ENCODE data around the gene EXOSC7. TPM values are rescaled to one million over a fixed set of nuclear protein-coding genes. Genes with fewer than 3 reads are reported as not detected.

Gene EXOSC7
- total and polyA plus RNA-seq, 2 of the 4 experiments (the other 2 are of a cell fraction) = 61.6 to 62.2 TPM

DNA sequence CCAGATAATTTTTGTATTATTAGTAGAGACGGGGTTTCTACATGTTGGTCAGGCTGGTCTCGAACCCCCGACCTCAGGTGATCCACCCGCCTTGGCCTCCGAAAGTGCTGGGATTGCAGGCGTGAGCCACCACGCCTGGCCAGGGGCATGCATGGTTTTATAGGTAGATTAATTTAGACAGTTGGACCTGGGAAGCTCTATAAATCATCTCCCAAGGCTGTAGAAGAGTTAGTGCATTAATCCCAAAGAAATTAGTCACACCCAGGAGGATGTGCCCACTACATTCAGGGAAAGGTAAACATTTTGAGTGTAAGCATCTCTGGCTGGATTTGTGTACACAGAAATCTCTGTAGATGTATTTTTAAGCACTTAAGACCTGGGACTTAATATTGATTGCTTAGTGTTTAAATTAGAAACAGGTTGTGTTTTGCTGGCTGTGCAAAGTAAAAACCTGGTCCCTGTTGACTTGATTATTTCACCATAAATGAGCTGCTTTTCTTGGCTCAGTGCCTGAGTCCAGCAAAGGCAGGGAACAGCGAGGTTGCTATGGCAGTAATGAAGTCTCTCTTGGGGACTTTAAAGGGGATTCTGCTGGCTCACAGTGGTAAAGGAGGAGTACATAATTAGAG, 19.2 kb downstream of the EXOSC7 start:
- H3K4ac ChIP-seq (ENCODE audit: low read depth, low read length) = no peak overlapping the region
- POLR2A ChIA-PET (ENCODE audit: unreplicated experiment) = no interaction called here
- peaks cover 17% of the 10 kb centered on the region for H4K20me1 ChIP-seq (ENCODE audit: insufficient read depth, low read length)
- no peak overlapping the region for H3K4me3 ChIP-seq (ENCODE audit: insufficient read depth, low read depth, low read length)
- H3K18ac ChIP-seq (ENCODE audit: low read depth, low read length) = no peak overlapping the region
- peaks cover 27% of the 10 kb centered on the region for H3K9me1 ChIP-seq (ENCODE audit: insufficient read depth, low read length)
- no peak overlapping the region for H3K14ac ChIP-seq (replicated peaks; ENCODE audit: low read depth, low read length)
- H3K9ac ChIP-seq (ENCODE audit: low read depth, low read length) = no peak overlapping the region
- H4K8ac ChIP-seq (ENCODE audit: low read depth in 2 of 2, low read length in 2 of 2) = no peak overlapping the region
- no peak overlapping the region for H4K91ac ChIP-seq (ENCODE audit: insufficient read depth, low read depth, low read length)
- H3K4me1 ChIP-seq (ENCODE audit: control insufficient read depth, insufficient read depth, low read length) = peaks cover 19% of the 10 kb centered on the region
- intact Hi-C loops (cut with micrococcal nuclease) = no loop called here
- ATAC-seq (ENCODE audit: low read depth) (peak; percentile 13; the same call in 1 of the 2 replicates), DNase-seq (peak; percentile 58)
- no peak overlapping the region for H2BK15ac ChIP-seq (ENCODE audit: low read depth, low read length)
- no peak overlapping the region for H2BK120ac ChIP-seq (ENCODE audit: low read depth, low read length)
- BruUV-seq (replicated peaks) = no TSS peak
- H4K5ac ChIP-seq (ENCODE audit: low read depth, low read length) = no peak overlapping the region
- H3K56ac ChIP-seq (ENCODE audit: extremely low read depth, insufficient read depth, low read length) = no peak overlapping the region
- H3K27me3 ChIP-seq (ENCODE audit: control insufficient read depth, insufficient read depth, low read length) = no peaks in the 10 kb centered on the region
- no peak overlapping the region for H2AK9ac ChIP-seq (replicated peaks; ENCODE audit: low read depth, low read length, poor library complexity)
- no peak overlapping the region for H2AFZ ChIP-seq (replicated peaks; ENCODE audit: low read length, poor library complexity)
- CTCF ChIA-PET = interaction anchor here (1.4 kb wide), 2 partner anchors 12 to 14 kb away, joined by 3 to 4 read pairs; no protein-coding TSS in a partner anchor
- no peak overlapping the region for H2BK20ac ChIP-seq (ENCODE audit: low read depth, low read length)
- WGBS, 2 experiments (ENCODE audit: extremely low coverage in 2 of 2, insufficient read length in 1 of 2) = 92% methylated on average over 2 of the region's 8 CpGs; no CpG with 5 or more reads in 1 of the 2 experiments
- H3K4me2 ChIP-seq (ENCODE audit: low read depth, low read length) = no peak overlapping the region
- H2AK5ac ChIP-seq (ENCODE audit: low read depth, low read length) = no peak overlapping the region
- in situ Hi-C loops (cut with MboI; ENCODE audit: low sequenced_read_pairs) = no loop called here
- H2BK5ac ChIP-seq (ENCODE audit: low read depth, low read length, poor library complexity, severe bottlenecking) = no peak overlapping the region
- dilution Hi-C loops (cut with HindIII; ENCODE audit: low sequenced_read_pairs, unreplicated experiment) = no loop called here
- peaks cover 42 to 63% of the 10 kb centered on the region in 2 experiments for H3K79me1 ChIP-seq (ENCODE audit: low read depth in 1 of 2, low read length in 2 of 2)
- TF ChIP-seq POLR2A (IDR thresholded peaks at IDR 0.05; ENCODE audit: low read depth, low read length) = no peak
- no peak for TF ChIP-seq RCOR1 (IDR thresholded peaks at IDR 0.05; ENCODE audit: insufficient replicate concordance, low read length)
- TF ChIP-seq SMC3 (IDR thresholded peaks at IDR 0.05; ENCODE audit: low read depth, low read length) = no peak
- no peak for TF ChIP-seq RAD21 (IDR thresholded peaks at IDR 0.05; ENCODE audit: low read length)
- TF ChIP-seq BHLHE40 (IDR thresholded peaks at IDR 0.05; ENCODE audit: low read depth, low read length) = no peak
- no peak for TF ChIP-seq CHD1 (IDR thresholded peaks at IDR 0.05; ENCODE audit: low read depth, low read length)
- TF ChIP-seq, protein P1, sequence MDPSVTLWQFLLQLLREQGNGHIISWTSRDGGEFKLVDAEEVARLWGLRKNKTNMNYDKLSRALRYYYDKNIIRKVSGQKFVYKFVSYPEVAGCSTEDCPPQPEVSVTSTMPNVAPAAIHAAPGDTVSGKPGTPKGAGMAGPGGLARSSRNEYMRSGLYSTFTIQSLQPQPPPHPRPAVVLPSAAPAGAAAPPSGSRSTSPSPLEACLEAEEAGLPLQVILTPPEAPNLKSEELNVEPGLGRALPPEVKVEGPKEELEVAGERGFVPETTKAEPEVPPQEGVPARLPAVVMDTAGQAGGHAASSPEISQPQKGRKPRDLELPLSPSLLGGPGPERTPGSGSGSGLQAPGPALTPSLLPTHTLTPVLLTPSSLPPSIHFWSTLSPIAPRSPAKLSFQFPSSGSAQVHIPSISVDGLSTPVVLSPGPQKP (IDR thresholded peaks at IDR 0.05; ENCODE audit: borderline replicate concordance, low read depth, low read length) = no peak
- TF ChIP-seq NFE2L2 (IDR thresholded peaks at IDR 0.05; ENCODE audit: low read depth, low read length) = no peak
- no peak for TF ChIP-seq CEBPB (IDR thresholded peaks at IDR 0.05; ENCODE audit: low read depth, low read length)
- H3K27ac ChIP-seq (ENCODE audit: insufficient read depth, low read length) = no peak overlapping the region
- no peaks in the 10 kb centered on the region for H3K9me3 ChIP-seq (ENCODE audit: control insufficient read depth, insufficient read depth, low read length)
- H3K36me3 ChIP-seq (ENCODE audit: control insufficient read depth, insufficient read depth, low read length) = peaks cover 16% of the 10 kb centered on the region
- H3K23ac ChIP-seq (ENCODE audit: low read depth, low read length) = no peak overlapping the region

Measured in IMR-90 (cell line).